ENCODE measurements around the gene GOLGA6L7. TPM values are rescaled to one million over a fixed set of nuclear protein-coding genes. Genes with fewer than 3 reads are reported as not detected.
"Not testable (repeated sequence)": the region's sequence is repeated elsewhere in the genome, so short reads cannot be mapped to it uniquely, and the experiment has no call there.

Gene GOLGA6L7
- total RNA-seq, 1 donor from 2014 or later, result not detected

DNA sequence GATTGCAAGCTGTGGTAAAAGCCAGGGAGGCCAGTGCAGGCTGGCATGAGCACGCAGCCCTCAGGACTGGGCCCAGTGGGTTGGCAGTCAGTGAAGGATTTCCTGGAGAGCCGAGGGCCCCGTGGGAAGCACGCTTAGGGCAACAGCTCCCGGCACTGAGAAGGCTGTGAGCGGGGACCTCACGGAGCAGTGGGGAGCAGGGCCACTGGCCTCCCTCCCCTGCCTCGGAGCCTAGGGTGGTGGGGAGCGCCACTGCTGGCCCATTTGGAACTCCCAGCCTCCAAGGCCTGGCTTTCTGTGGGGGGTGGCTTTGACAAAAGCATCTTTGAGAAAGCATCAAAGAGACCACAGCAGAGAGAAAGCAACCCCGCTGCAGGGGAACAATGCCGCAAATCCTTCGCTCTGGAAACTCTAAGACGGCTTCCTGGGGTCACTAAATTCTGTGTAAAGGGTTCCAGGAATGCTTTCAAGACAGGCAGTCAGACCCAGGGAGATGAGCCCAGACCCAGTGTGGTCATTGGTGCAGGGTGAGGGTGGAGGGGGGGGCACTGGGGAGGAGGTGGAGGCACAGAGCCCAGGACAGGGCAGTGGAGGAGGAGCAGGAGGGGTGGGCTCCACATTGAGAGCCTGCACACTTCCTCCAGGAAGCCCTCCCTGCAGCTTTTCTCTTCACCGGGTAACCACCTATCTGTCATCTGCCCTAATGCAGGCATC, 27.8 kb upstream of the GOLGA6L7 start:
- no peak overlapping the region for H3K27ac Mint-ChIP-seq
- H3K4me1 Mint-ChIP-seq, result no peaks in the 10 kb centered on the region
- no peak for DNase-seq
- no peaks in the 10 kb centered on the region for H3K36me3 Mint-ChIP-seq (ENCODE audit: low read depth)
- H3K27me3 Mint-ChIP-seq, result peaks cover 7% of the 10 kb centered on the region
- no peaks in the 10 kb centered on the region for H3K9me3 Mint-ChIP-seq
- intact Hi-C loops (cut with micrococcal nuclease), result no loop called here
- H3K4me3 Mint-ChIP-seq, result no peak overlapping the region

DNA sequence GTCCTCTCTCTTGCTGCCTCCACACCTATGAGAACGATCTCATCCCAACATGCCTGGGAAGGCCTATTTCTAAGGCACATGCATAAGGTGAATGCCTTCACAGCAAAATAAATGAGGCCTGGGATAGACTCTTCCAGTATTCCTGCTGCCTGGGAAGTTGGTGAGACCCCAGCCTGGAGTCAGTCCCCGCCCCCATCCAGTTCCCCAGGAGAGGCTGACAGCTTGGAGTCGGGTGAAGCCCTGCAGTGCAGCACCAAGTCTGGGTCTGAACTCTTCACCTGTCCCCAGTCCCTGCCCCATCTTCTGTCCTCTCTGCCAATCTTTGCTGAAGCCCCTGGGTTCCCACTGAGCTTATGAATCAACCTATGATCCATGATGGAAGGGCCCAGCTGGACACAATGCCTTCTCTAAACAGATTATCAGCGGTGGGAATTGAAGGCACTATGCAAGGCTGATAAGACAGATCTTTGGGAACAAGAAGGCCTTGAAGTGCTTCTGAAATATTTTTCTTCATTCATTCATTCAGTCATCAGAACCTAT, 27.1 kb upstream of the GOLGA6L7 start:
- peaks cover 7% of the 10 kb centered on the region for H3K27me3 Mint-ChIP-seq
- no peaks in the 10 kb centered on the region for H3K4me1 Mint-ChIP-seq
- DNase-seq, result no peak
- no peaks in the 10 kb centered on the region for H3K36me3 Mint-ChIP-seq (ENCODE audit: low read depth)
- intact Hi-C loops (cut with micrococcal nuclease), result no loop called here
- H3K4me3 Mint-ChIP-seq, result no peak overlapping the region
- no peak overlapping the region for H3K27ac Mint-ChIP-seq
- no peaks in the 10 kb centered on the region for H3K9me3 Mint-ChIP-seq

DNA sequence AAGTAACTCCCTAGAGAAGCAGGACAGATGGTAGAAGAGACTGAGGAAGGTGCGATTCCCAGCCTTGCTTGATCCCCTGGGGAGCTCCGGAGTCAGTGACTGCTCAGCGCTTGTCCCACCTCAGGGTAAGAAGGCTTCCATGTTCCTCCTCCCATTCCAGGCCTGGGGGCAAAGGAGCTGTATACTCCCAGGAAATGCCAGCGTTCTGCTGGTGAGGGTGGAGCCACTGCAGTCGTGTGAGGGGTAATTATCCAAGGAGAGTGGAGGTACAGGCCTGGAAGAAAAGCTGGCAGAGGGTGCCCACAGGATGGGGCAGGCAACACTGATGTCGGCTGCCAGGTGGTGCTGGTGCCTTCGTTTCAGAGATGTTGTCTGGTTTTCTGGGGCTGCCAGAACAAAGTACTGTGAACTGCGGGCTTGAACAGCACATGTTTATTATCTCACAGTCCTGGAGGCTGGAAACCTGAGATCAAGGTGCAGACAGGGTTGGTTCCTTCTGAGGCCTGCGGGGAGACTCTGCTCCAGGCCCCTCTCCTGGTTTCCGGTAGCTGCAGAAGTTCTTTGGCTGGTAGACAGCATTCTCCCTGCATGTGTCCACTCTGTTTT, 25.2 kb upstream of the GOLGA6L7 start:
- intact Hi-C loops (cut with micrococcal nuclease), result no loop called here
- Mint-ChIP-seq H3K4me3 (no peak overlapping the region), H3K36me3 (ENCODE audit: low read depth) (no peaks in the 10 kb centered on the region), H3K27me3 (peaks cover 7% of the 10 kb centered on the region), H3K4me1 (no peaks in the 10 kb centered on the region), H3K9me3 (no peaks in the 10 kb centered on the region), H3K27ac (no peak overlapping the region)
- DNase-seq, result no peak

GRCh38 chr15:28873006-28873405, 24.6 kb upstream of the GOLGA6L7 start:
- DNase-seq, result no peak
- intact Hi-C loops (cut with micrococcal nuclease), result no loop called here
- H3K4me3 Mint-ChIP-seq, result no peak overlapping the region
- H3K27ac Mint-ChIP-seq, result no peak overlapping the region
- H3K36me3 Mint-ChIP-seq (ENCODE audit: low read depth), result no peaks in the 10 kb centered on the region
- H3K27me3 Mint-ChIP-seq, result peaks cover 6% of the 10 kb centered on the region
- no peaks in the 10 kb centered on the region for H3K9me3 Mint-ChIP-seq
- no peaks in the 10 kb centered on the region for H3K4me1 Mint-ChIP-seq

DNA sequence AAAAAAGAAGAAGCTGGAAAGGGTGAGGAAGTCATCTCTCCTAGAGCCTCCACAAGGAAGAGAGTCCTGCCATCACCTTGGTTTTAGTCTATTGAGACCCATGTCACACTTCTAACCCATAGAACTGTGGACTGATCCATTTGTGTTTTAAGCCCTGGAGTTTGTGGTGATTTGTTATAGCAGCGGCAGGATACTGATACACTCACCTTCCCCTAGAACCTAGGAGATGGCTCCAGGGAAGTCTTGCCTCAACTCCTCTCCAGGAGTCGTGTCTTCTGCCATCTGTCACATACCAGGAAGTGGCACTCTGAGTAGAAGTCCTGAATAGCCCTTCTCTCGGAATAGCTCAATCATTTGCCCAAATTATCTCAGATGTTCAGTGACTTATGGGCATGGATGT, 22.7 kb upstream of the GOLGA6L7 start:
- Mint-ChIP-seq H3K27ac (no peak overlapping the region), H3K36me3 (ENCODE audit: low read depth) (no peaks in the 10 kb centered on the region), H3K4me3 (no peak overlapping the region), H3K27me3 (peaks cover 4% of the 10 kb centered on the region), H3K4me1 (no peaks in the 10 kb centered on the region), H3K9me3 (no peaks in the 10 kb centered on the region)
- DNase-seq, result no peak
- intact Hi-C loops (cut with micrococcal nuclease), result no loop called here

GRCh38 chr15:28868744-28869345, 20.4 kb upstream of the GOLGA6L7 start:
- intact Hi-C loops (cut with micrococcal nuclease), result no loop called here
- Mint-ChIP-seq H3K36me3 (ENCODE audit: low read depth) (no peaks in the 10 kb centered on the region), H3K9me3 (no peaks in the 10 kb centered on the region)

DNA sequence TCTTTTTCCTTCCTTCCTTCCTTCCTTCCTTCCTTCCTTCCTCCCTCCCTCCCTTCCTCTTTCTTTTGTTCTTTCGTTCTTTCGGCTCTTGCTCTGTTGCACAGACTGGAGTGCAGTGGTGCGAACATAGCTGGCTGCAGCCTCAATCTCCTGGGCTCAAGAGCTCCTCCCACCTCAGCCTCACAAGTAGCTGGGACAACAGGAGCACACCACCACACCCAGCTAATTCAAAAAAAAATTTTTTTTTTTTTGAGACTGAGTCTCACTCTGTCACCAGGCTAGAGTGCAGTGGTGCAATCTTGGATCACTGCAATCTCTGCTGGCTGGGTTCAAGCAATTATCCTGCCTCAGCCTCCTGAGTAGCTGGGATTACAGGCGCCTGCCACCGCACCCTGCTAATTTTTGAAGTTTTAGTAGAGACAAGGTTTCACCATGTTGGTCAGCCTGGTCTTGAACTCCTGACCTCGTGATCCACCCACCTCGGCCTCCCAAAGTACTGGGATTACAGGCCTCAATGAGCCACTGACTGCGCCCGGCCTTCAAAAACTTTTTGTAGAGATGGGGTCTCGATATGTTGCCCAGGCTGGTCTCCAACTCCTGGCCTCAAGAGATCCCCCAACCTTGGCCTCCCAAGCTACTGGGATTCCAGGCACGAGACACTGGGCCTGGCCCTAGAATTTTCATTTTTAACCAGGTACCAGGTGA, 13.3 kb upstream of the GOLGA6L7 start:
- H3K4me3 Mint-ChIP-seq; DNase-seq; H3K4me1 Mint-ChIP-seq; H3K27ac Mint-ChIP-seq; H3K36me3 Mint-ChIP-seq (ENCODE audit: low read depth); H3K27me3 Mint-ChIP-seq; intact Hi-C loops (cut with micrococcal nuclease); H3K9me3 Mint-ChIP-seq: not testable (repeated sequence)

More at GRCh38 chr15:28868744-28869345, 20.4 kb upstream of the GOLGA6L7 start:
- no peak overlapping the region for H3K27ac Mint-ChIP-seq
- no peaks in the 10 kb centered on the region for H3K4me1 Mint-ChIP-seq
- H3K4me3 Mint-ChIP-seq, result no peak overlapping the region
- peaks cover 3% of the 10 kb centered on the region for H3K27me3 Mint-ChIP-seq
- DNase-seq, result no peak

DNA sequence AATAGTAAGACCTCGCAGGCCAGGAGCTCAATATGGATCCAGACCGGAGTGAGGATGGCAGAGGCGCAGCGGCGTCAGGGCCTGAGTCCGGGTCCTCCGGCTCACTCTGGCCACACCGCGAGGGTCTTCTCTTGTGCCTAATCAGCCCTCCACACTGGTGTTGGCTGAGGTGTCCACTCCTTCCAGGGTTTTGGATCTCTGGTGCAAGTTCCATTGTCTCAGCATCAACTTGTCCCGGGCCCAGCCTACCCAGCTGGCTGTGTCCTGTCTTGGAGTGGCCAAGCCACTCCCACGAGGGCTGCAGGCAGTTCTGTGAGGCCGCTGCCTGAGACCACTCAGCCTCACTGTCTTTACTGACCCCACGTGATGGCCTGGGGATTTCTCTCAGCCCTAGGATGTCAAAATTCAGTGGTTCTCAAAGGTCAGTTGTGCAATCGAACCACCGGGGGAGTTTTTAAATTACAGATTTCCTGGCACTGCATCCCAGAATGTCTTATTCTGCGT, 12.6 kb upstream of the GOLGA6L7 start:
- no peaks in the 10 kb centered on the region for H3K4me1 Mint-ChIP-seq
- no peak for DNase-seq
- H3K36me3 Mint-ChIP-seq (ENCODE audit: low read depth), result no peaks in the 10 kb centered on the region
- H3K27me3 Mint-ChIP-seq, result no peaks in the 10 kb centered on the region
- H3K9me3 Mint-ChIP-seq, result no peaks in the 10 kb centered on the region
- intact Hi-C loops (cut with micrococcal nuclease), result no loop called here
- no peak overlapping the region for H3K4me3 Mint-ChIP-seq
- H3K27ac Mint-ChIP-seq, result no peak overlapping the region

- H3K4me1 Mint-ChIP-seq; intact Hi-C loops (cut with micrococcal nuclease); H3K36me3 Mint-ChIP-seq (ENCODE audit: low read depth); H3K4me3 Mint-ChIP-seq; DNase-seq; H3K27me3 Mint-ChIP-seq; H3K27ac Mint-ChIP-seq; H3K9me3 Mint-ChIP-seq: not testable (repeated sequence)
Measured at GRCh38 chr15:28854578-28854977, 6.1 kb upstream of the GOLGA6L7 start.

DNA sequence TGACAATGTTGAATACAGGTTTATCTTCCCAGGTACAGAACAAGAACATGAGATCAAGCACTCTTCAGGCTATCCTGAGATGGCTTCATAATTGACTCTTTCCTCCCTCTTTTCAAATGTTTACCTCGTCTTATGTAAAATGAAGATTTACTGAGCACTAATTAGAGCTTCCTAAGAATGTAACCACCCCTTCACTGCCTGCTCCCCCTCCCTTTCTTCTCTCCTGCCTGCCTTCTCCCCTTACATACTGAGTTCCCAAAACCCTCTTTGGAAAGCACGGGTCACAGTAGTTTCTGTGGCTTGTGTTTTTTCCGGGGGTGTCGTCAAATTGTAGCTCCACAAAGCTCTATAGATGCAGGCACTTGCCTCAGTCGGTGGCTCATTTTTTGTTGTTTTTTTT, 5.2 kb upstream of the GOLGA6L7 start:
- H3K27me3 Mint-ChIP-seq; intact Hi-C loops (cut with micrococcal nuclease); H3K36me3 Mint-ChIP-seq (ENCODE audit: low read depth); H3K27ac Mint-ChIP-seq; H3K4me1 Mint-ChIP-seq; DNase-seq; H3K9me3 Mint-ChIP-seq; H3K4me3 Mint-ChIP-seq: not testable (repeated sequence)

- intact Hi-C loops (cut with micrococcal nuclease); H3K9me3 Mint-ChIP-seq; H3K4me1 Mint-ChIP-seq; H3K36me3 Mint-ChIP-seq (ENCODE audit: low read depth); H3K27me3 Mint-ChIP-seq; DNase-seq; H3K4me3 Mint-ChIP-seq; H3K27ac Mint-ChIP-seq: not testable (repeated sequence)
Measured at GRCh38 chr15:28849766-28850165, 1.3 kb upstream of the GOLGA6L7 start.

GRCh38 chr15:28849271-28849670, 827 bp upstream of the GOLGA6L7 start:
- intact Hi-C loops (cut with micrococcal nuclease); H3K9me3 Mint-ChIP-seq; DNase-seq; H3K4me1 Mint-ChIP-seq; H3K27ac Mint-ChIP-seq; H3K4me3 Mint-ChIP-seq; H3K27me3 Mint-ChIP-seq; H3K36me3 Mint-ChIP-seq (ENCODE audit: low read depth): not testable (repeated sequence)

GRCh38 chr15:28847959-28848358, 485 bp downstream of the GOLGA6L7 start:
- DNase-seq; H3K27me3 Mint-ChIP-seq; H3K4me3 Mint-ChIP-seq; H3K36me3 Mint-ChIP-seq (ENCODE audit: low read depth); H3K9me3 Mint-ChIP-seq; H3K4me1 Mint-ChIP-seq; intact Hi-C loops (cut with micrococcal nuclease); H3K27ac Mint-ChIP-seq: not testable (repeated sequence)

DNA sequence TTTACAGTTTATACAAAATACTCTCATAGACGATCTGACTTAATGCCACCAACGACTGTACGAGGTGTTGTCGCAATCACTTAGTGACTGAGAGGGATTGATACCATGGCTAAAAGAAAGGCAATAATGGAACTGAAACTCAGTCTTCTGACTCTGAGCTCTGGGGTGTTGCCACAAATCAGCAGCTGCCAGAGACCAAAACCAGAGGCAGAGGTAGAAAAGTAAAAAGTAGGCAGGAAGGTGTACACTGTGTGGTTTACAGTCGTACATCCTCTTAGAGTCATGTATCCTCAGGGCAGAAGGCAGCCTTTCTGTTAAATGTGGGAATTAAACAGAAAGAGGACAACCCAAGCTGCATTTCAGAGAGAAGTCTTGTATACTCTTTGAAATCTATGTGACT, 1.2 kb downstream of the GOLGA6L7 start:
- H3K27ac Mint-ChIP-seq; H3K9me3 Mint-ChIP-seq; H3K27me3 Mint-ChIP-seq; H3K36me3 Mint-ChIP-seq (ENCODE audit: low read depth); H3K4me1 Mint-ChIP-seq; intact Hi-C loops (cut with micrococcal nuclease); H3K4me3 Mint-ChIP-seq: not testable (repeated sequence)
- DNase-seq, result peak; percentile 83

All from activated CD4-positive, alpha-beta T cell treated with anti-CD3 and anti-CD28 coated beads, Interleukin-2, amount 10 ng/mL, durations not matched to agents 24 days and 14 days (primary cell).